ENCODE data around the gene GJC2.

GJC2 gene

GRCh38 chr1:228146417-228147150 lies 3.1 kb upstream of the GJC2 start:
- peaks cover 60% of the 10 kb centered on the region for H3K79me2 ChIP-seq (ENCODE audit: low read length)
- no peak overlapping the region for H3K9ac ChIP-seq (ENCODE audit: low read length)
- H3K4me2 ChIP-seq (ENCODE audit: low read depth, low read length) = no peak overlapping the region
- H3K9me2 ChIP-seq (replicated peaks; ENCODE audit: insufficient read depth, low read length) = no peaks in the 10 kb centered on the region
- no peaks in the 10 kb centered on the region for H3K27me3 ChIP-seq (replicated peaks; ENCODE audit: insufficient read depth, low read length)
- no peak overlapping the region for H3K27ac ChIP-seq (ENCODE audit: low read length)
- no peak for TF ChIP-seq CTCF (IDR thresholded peaks at IDR 0.05; ENCODE audit: low read length)
- TF ChIP-seq EZH2phosphoT487 (IDR thresholded peaks at IDR 0.05; ENCODE audit: low read length) = no peak
- no peak for TF ChIP-seq EZH2 (optimal IDR thresholded peaks at IDR 0.05; ENCODE audit: low read depth, low read length)
- H3K36me3 ChIP-seq (replicated peaks; ENCODE audit: insufficient read depth, low read length) = peaks cover 6% of the 10 kb centered on the region; the same call in 1 of the 2 replicates
- H2AFZ ChIP-seq (ENCODE audit: low read length) = no peak overlapping the region
- H3K4me3 ChIP-seq (ENCODE audit: low read length) = no peak overlapping the region
- H4K20me1 ChIP-seq (ENCODE audit: insufficient read depth, low read length) = peaks cover 32% of the 10 kb centered on the region
- no peaks in the 10 kb centered on the region for H3F3A ChIP-seq (ENCODE audit: insufficient read depth, low read length)
- DNase-seq = no peak
- H3K4me1 ChIP-seq (ENCODE audit: low read length) = peaks cover 12% of the 10 kb centered on the region
- H3K9me3 ChIP-seq (replicated peaks; ENCODE audit: insufficient read depth, low read length) = no peaks in the 10 kb centered on the region

- Histone ChIP-seq H3K27ac (ENCODE audit: low read length) (no peak overlapping the region), H3F3A (ENCODE audit: insufficient read depth, low read length) (no peaks in the 10 kb centered on the region), H3K4me2 (ENCODE audit: low read depth, low read length) (no peak overlapping the region), H3K9me3 (replicated peaks; ENCODE audit: insufficient read depth, low read length) (no peaks in the 10 kb centered on the region), H3K79me2 (ENCODE audit: low read length) (peaks cover 54% of the 10 kb centered on the region), H2AFZ (ENCODE audit: low read length) (no peak overlapping the region), H3K9ac (ENCODE audit: low read length) (no peak overlapping the region), H3K4me1 (ENCODE audit: low read length) (peaks cover 6% of the 10 kb centered on the region), H3K9me2 (replicated peaks; ENCODE audit: insufficient read depth, low read length) (no peaks in the 10 kb centered on the region), H4K20me1 (ENCODE audit: insufficient read depth, low read length) (peaks cover 26% of the 10 kb centered on the region), H3K4me3 (ENCODE audit: low read length) (no peak overlapping the region), H3K36me3 (replicated peaks; ENCODE audit: insufficient read depth, low read length) (peaks cover 6% of the 10 kb centered on the region; the same call in 1 of the 2 replicates), H3K27me3 (replicated peaks; ENCODE audit: insufficient read depth, low read length) (no peaks in the 10 kb centered on the region)
- TF ChIP-seq CTCF (IDR thresholded peaks at IDR 0.05; ENCODE audit: low read length) (no peak), EZH2 (optimal IDR thresholded peaks at IDR 0.05; ENCODE audit: low read depth, low read length) (no peak), EZH2phosphoT487 (IDR thresholded peaks at IDR 0.05; ENCODE audit: low read length) (no peak)
- no peak for DNase-seq
Measured at GRCh38 chr1:228147151-228147693, 2.5 kb upstream of the GJC2 start.

- H3K4me1 ChIP-seq (ENCODE audit: low read length) = 0 out of 2 replicates have a peak, but pooled peaks cover under 1% of the 10 kb centered on the region
- H3K4me3 ChIP-seq (ENCODE audit: low read length) = no peak overlapping the region
- H3K9me2 ChIP-seq (replicated peaks; ENCODE audit: insufficient read depth, low read length) = no peaks in the 10 kb centered on the region
- TF ChIP-seq CTCF (IDR thresholded peaks at IDR 0.05; ENCODE audit: low read length) = no peak
- TF ChIP-seq EZH2phosphoT487 (IDR thresholded peaks at IDR 0.05; ENCODE audit: low read length) = no peak
- TF ChIP-seq EZH2 (optimal IDR thresholded peaks at IDR 0.05; ENCODE audit: low read depth, low read length) = no peak
- no peak overlapping the region for H2AFZ ChIP-seq (ENCODE audit: low read length)
- peaks cover 20% of the 10 kb centered on the region for H4K20me1 ChIP-seq (ENCODE audit: insufficient read depth, low read length)
- no peak overlapping the region for H3K4me2 ChIP-seq (ENCODE audit: low read depth, low read length)
- no peaks in the 10 kb centered on the region for H3K9me3 ChIP-seq (replicated peaks; ENCODE audit: insufficient read depth, low read length)
- no peak overlapping the region for H3K27ac ChIP-seq (ENCODE audit: low read length)
- no peaks in the 10 kb centered on the region for H3F3A ChIP-seq (ENCODE audit: insufficient read depth, low read length)
- H3K27me3 ChIP-seq (replicated peaks; ENCODE audit: insufficient read depth, low read length) = no peaks in the 10 kb centered on the region
- peaks cover 6% of the 10 kb centered on the region; the same call in 1 of the 2 replicates for H3K36me3 ChIP-seq (replicated peaks; ENCODE audit: insufficient read depth, low read length)
- peaks cover 48% of the 10 kb centered on the region for H3K79me2 ChIP-seq (ENCODE audit: low read length)
- DNase-seq = no peak
- H3K9ac ChIP-seq (ENCODE audit: low read length) = no peak overlapping the region
Measured at GRCh38 chr1:228147768-228148167, 2.0 kb upstream of the GJC2 start.
